ENCODE measurements around the gene ZEB2. TPM values are rescaled to one million over a fixed set of nuclear protein-coding genes. Genes with fewer than 3 reads are reported as not detected.

The ZEB2 gene
- total and polyA plus RNA-seq, 2 of the 13 experiments (the other 11 are each of a cell fraction or from before 2014, with no cell fraction given): 0.07 TPM; not detected in 1

DNA sequence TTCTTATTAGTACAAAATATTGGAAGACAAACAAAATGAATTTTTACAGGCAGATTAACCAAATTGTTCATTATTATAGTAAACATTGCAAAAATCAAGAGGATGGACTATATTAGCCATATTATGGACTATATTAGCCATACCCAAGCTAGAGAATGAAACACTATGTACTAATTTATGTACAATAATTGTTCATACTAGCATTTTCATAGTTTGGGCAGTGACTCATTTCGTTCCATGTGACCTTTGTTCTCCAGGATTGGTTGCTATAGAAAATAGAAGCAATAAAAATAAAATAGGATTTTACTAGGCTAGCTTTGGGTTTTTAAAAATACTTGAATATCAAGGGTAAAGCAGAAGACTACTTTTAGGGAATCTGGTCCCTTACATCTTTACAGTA, 176.8 kb downstream of the ZEB2 start:
- no TSS peak for BruUV-seq (replicated peaks)
- intact Hi-C loops (cut with micrococcal nuclease; ENCODE audit: unreplicated experiment) (no loop called here), in situ Hi-C loops (cut with HindIII; ENCODE audit: extremely low pct_ligation_motif_present, low pct_unique_long_range_greater_than_20kb) (no loop called here)
- H3K4me3 ChIP-seq (replicated peaks in 1 of 3; ENCODE audit: insufficient read depth in 1 of 3, low read depth in 2 of 3, low read length in 3 of 3): no peak overlapping the region
- H3K9me3 ChIP-seq (ENCODE audit: low read length): no peaks in the 10 kb centered on the region
- POLR2A ChIA-PET: no interaction called here
- H3K9ac ChIP-seq (ENCODE audit: insufficient read depth, low read depth, low read length): no peak overlapping the region
- WGBS (ENCODE audit: low lambda C conversion rate): 4% methylated on average over 1 of the region's 1 CpG
- no peak overlapping the region for H3K27ac ChIP-seq (ENCODE audit: extremely low read length, insufficient read depth, low read length)
- no peak overlapping the region for H3K4me2 ChIP-seq (ENCODE audit: low read depth, low read length)
- CTCF ChIA-PET (ENCODE audit: low intra/inter-chr PET ratio, low total read pairs): no interaction called here
- no peaks in the 10 kb centered on the region for H3K4me1 ChIP-seq (ENCODE audit: insufficient read depth, low read length)
- no peaks in the 10 kb centered on the region for H3K36me3 ChIP-seq (replicated peaks in 1 of 2; ENCODE audit: control insufficient read depth in 1 of 2, insufficient read depth in 2 of 2, low read length in 2 of 2)
- FAIRE-seq: no peak
- no peak overlapping the region for H2AFZ ChIP-seq (ENCODE audit: low read length)
- H3K27me3 ChIP-seq (ENCODE audit: control insufficient read depth in 1 of 2, insufficient read depth in 2 of 2, low read length in 2 of 2): peaks cover 0 to 12% of the 10 kb centered on the region in 2 experiments; a peak in 2 of 5 replicates
- H4K20me1 ChIP-seq (ENCODE audit: insufficient read depth, low read length): no peaks in the 10 kb centered on the region
- DNase-seq (ENCODE audit: low spot score): no peak
- TF ChIP-seq ERF (CRISPR knock-in tag; IDR thresholded peaks at IDR 0.05) (no peak), FOXJ3 (CRISPR knock-in tag; IDR thresholded peaks at IDR 0.05; ENCODE audit: borderline replicate concordance) (no peak), U2AF2 (IDR thresholded peaks at IDR 0.05; ENCODE audit: low read depth, low read length) (no peak), BHLHE40 (IDR thresholded peaks at IDR 0.05; ENCODE audit: low read length) (no peak), YEATS4 (CRISPR knock-in tag; IDR thresholded peaks at IDR 0.05; ENCODE audit: borderline replicate concordance) (no peak), ZSCAN31 (CRISPR knock-in tag; IDR thresholded peaks at IDR 0.05; ENCODE audit: low read depth) (no peak), ZNF296 (CRISPR knock-in tag; conservative IDR thresholded peaks at IDR 0.05) (no peak), ELF4 (CRISPR knock-in tag; IDR thresholded peaks at IDR 0.05; ENCODE audit: borderline replicate concordance) (no peak)
- TF ChIP-seq, protein P1, sequence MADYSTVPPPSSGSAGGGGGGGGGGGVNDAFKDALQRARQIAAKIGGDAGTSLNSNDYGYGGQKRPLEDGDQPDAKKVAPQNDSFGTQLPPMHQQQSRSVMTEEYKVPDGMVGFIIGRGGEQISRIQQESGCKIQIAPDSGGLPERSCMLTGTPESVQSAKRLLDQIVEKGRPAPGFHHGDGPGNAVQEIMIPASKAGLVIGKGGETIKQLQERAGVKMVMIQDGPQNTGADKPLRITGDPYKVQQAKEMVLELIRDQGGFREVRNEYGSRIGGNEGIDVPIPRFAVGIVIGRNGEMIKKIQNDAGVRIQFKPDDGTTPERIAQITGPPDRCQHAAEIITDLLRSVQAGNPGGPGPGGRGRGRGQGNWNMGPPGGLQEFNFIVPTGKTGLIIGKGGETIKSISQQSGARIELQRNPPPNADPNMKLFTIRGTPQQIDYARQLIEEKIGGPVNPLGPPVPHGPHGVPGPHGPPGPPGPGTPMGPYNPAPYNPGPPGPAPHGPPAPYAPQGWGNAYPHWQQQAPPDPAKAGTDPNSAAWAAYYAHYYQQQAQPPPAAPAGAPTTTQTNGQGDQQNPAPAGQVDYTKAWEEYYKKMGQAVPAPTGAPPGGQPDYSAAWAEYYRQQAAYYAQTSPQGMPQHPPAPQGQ (CRISPR knock-in tag; IDR thresholded peaks at IDR 0.05; ENCODE audit: borderline replicate concordance): no peak
- TF ChIP-seq, protein P2, sequence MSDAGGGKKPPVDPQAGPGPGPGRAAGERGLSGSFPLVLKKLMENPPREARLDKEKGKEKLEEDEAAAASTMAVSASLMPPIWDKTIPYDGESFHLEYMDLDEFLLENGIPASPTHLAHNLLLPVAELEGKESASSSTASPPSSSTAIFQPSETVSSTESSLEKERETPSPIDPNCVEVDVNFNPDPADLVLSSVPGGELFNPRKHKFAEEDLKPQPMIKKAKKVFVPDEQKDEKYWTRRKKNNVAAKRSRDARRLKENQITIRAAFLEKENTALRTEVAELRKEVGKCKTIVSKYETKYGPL (CRISPR knock-in tag; IDR thresholded peaks at IDR 0.05): no peak
- ATAC-seq: no peak
- H3K79me2 ChIP-seq (ENCODE audit: insufficient read depth, low read length): no peaks in the 10 kb centered on the region

Data from HepG2 (cell line).